Skeletal muscle satellite cell (primary cell): Measurements from ENCODE around the gene KRTAP5-3.
"Not testable (repeated sequence)": the region's sequence is repeated elsewhere in the genome, so short reads cannot be mapped to it uniquely, and the experiment has no call there.

ENCODE experiments used
- H3K27me3 ChIP-seq: 2 replicates; pipeline ENCODE4 v1.7.0; 2013; ENCODE audit warnings: low read length; ENCODE audit not compliant: control insufficient read depth, insufficient read depth
- H3K36me3 ChIP-seq: 2 replicates; pipeline ENCODE4 v1.7.0; 2013; ENCODE audit warnings: mild to moderate bottlenecking, control low read depth, low read length; ENCODE audit not compliant: insufficient read depth
- H3K4me1 ChIP-seq: 2 replicates; pipeline ENCODE4 v1.7.0; 2013; ENCODE audit warnings: low read length; ENCODE audit not compliant: control insufficient read depth, insufficient read depth
- H3K4me2 ChIP-seq: 2 replicates; pipeline ENCODE4 v1.7.0; 2013; ENCODE audit warnings: mild to moderate bottlenecking, low read length
- H3K4me3 ChIP-seq: 2 replicates; pipeline ENCODE4 v1.7.0; 2013; ENCODE audit warnings: low read length
- H3K9ac ChIP-seq: 2 replicates; pipeline ENCODE4 v1.7.0; 2013; ENCODE audit warnings: mild to moderate bottlenecking, low read depth, low read length, moderate library complexity
- H3K9me3 ChIP-seq: replicated peaks from 2 replicates; pipeline ENCODE4 v1.7.0; 2013; ENCODE audit warnings: mild to moderate bottlenecking, control low read depth, low read length

KRTAP5-3 gene

DNA sequence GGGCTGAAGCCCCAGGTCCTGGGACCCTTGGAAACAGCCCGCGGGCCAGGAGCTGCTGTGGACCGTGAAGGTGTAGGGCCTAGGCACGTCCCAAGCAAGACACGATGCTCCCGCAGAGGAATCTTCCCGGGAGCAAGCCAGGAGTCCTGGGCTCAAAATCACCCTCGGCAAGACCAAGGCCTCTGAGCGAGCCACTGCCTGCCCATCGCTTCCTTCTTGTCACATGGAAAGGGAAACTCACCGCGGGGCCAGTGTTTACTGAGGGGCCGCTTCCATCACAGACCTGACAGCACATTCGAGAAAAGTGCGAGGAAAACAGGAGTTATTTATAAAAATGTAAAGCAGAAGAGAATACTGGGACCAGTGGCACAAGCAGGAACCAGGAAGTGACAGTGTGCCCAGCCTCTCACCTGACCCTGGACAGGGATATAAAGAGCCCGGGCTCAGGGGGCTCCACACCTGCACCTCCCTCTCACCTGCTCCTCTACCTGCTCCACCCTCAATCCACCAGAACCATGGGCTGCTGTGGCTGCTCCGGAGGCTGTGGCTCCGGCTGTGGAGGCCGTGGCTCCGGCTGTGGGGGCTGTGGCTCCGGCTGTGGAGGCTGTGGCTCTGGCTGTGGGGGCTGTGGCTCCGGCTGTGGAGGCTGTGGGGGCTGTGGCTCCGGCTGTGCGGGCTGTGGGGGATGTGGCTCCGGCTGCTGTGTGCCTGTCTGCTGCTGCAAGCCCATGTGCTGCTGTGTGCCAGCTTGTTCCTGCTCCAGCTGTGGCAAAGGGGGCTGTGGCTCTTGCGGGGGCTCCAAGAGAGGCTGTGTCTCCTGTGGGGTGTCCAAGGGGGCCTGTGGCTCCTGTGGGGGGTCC, 21.3 kb upstream of the KRTAP5-3 start, which contains the start of gene KRTAP5-5:
KRTAP5-5 (plus strand) TSS at position 450 of the 860 bp plus-strand sequence; CDS start at position 516, 66 bp downstream.
- no peak within 1 kb of the TSS for H3K4me2 ChIP-seq
- no peak within 1 kb of the TSS for H3K4me3 ChIP-seq
- H3K36me3 ChIP-seq, result no peaks in the 10 kb centered on the region
- no peaks in the 10 kb centered on the region for H3K9me3 ChIP-seq
- peaks cover 82% of the 10 kb centered on the region for H3K27me3 ChIP-seq
- no peak within 1 kb of the TSS for H3K9ac ChIP-seq
- no peaks in the 10 kb centered on the region for H3K4me1 ChIP-seq

DNA sequence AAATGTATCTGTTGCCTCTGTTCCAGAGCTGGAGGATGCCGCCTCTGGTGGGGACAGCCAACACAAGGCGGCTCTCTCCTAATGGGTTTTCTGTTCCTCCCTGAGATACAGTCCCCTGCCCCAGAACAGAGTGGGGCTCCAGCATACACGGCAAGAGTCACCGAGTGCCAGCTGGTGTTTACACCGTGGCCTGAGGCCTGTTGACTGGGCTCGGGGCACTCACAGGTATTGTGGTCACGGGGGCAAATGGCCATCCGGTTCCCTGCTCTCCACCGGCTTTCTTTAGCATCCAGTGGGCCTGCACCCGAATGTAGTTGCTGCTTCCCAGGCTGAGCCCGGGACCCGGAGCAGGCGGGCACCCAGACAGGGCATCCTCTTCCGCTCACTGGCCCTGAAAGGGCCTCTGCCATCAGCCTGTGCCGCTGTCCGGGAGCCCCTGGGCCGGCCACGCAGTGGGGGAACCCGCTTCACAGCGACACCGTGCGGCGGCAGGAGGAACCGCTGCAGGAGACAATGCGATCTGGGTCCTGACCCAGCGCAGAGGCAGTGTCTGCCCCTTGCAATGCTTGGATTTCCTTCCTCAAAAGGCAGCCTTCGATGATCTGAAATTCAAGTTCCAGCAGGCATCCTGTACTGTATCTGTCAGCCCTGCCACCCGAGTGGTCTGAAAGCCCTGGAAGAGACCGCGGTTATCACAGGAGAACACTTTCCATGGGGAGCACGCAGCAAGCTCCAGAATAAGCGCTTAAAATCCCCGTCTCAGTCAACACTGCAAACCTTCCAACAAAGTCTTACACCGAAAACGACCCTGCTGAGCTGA, 20.5 kb upstream of the KRTAP5-3 start:
- Histone ChIP-seq H3K4me3 (no peak overlapping the region), H3K4me2 (no peak overlapping the region), H3K9ac (no peak overlapping the region), H3K36me3 (no peaks in the 10 kb centered on the region), H3K9me3 (no peaks in the 10 kb centered on the region), H3K4me1 (no peaks in the 10 kb centered on the region), H3K27me3 (peaks cover 79% of the 10 kb centered on the region)

DNA sequence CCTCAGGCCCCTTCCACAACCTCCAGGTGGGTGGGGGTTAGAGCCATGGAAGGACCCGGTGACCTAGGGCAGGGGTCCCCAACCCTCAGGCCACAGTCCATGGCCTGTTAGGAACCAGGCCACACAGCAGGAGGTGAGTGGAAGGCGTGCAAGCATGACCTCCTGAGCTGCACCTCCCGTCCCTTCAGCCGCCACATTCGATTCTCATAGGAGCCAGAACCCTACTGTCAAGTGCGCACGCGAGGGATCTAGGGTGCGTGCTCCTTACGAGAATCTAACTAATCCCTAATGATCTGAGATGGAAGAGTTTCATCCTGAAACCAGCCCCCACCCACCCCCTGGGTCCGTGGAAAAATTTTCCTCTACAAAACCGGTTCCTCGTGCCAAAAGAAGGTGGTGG, 17.3 kb upstream of the KRTAP5-3 start:
- H3K27me3 ChIP-seq, result peaks cover 58% of the 10 kb centered on the region
- H3K36me3 ChIP-seq, result no peaks in the 10 kb centered on the region
- H3K9ac ChIP-seq, result no peak overlapping the region
- no peak overlapping the region for H3K4me2 ChIP-seq
- H3K4me1 ChIP-seq, result no peaks in the 10 kb centered on the region
- H3K9me3 ChIP-seq, result no peaks in the 10 kb centered on the region
- H3K4me3 ChIP-seq, result no peak overlapping the region

DNA sequence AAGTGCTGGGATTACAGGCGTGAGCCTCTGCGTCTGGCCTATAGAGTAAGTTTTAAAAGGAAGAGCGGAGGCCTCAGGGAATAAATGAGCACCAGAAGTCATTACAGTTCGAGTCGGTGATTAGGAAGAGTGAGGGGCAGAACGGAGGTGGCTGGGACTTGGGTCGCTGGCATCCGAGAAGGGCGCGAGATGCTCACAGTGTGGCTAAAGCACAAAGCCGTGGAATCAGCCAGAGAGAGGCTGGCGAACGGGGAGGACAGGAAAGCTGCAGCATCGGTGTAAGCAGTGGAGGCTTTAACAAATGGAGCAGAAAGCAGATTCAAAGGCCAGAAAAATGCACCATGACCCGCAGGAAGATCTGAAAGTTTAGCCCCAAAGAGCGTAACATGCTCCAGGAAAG, 16.4 kb upstream of the KRTAP5-3 start:
- Histone ChIP-seq H3K9me3 (no peaks in the 10 kb centered on the region), H3K4me3 (no peak overlapping the region), H3K27me3 (peaks cover 55% of the 10 kb centered on the region), H3K4me1 (no peaks in the 10 kb centered on the region), H3K9ac (no peak overlapping the region), H3K4me2 (no peak overlapping the region), H3K36me3 (no peaks in the 10 kb centered on the region)

DNA sequence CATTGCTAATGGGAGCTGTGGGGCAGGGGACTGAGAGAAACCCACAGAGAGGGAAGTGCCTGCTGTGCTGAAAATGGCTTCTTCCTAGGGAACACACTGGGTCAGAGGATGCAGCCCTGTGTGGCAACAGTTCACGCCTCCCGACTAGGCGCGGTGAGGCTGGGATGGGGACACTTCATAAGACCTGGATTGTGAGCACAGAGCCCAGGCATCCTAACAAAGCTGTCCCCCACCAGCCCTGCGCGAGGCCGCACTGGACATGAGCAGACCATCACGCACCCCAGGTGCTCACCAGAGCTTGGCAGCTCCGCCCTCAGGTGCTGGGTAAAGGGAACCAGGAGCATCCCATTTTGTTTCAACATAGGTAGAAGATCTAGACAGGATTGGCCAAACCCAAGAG, 15.5 kb upstream of the KRTAP5-3 start:
- no peak overlapping the region for H3K4me2 ChIP-seq
- no peak overlapping the region for H3K9ac ChIP-seq
- no peaks in the 10 kb centered on the region for H3K36me3 ChIP-seq
- no peaks in the 10 kb centered on the region for H3K4me1 ChIP-seq
- H3K4me3 ChIP-seq, result no peak overlapping the region
- H3K27me3 ChIP-seq, result peaks cover 51% of the 10 kb centered on the region
- H3K9me3 ChIP-seq, result no peaks in the 10 kb centered on the region

DNA sequence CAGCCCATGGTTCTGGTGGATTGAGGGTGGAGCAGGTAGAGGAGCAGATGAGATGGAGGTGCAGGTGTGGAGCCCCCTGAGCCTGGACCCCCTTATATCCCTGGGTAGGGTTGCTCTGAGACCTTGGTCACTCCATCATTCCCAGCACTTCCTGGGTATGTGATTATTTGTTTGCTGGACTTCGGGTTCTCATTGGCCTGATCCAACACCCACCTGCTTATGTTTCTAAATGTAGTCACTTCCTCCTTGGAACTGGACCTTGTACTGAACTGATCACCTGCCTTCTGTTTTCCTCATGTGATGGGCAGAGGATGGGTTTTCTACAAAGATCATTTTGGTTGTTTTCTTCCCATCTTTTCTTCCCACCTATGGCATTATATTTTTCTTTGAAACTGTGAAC, 13.8 kb upstream of the KRTAP5-3 start, which contains the start of gene KRTAP5-4:
KRTAP5-4 (minus strand) TSS at position 53 of the 400 bp plus-strand sequence; CDS start at position 8, 45 bp downstream.
- Histone ChIP-seq H3K4me2 (no peak within 1 kb of the TSS), H3K27me3 (peaks cover 45% of the 10 kb centered on the region), H3K9me3 (no peaks in the 10 kb centered on the region), H3K36me3 (no peaks in the 10 kb centered on the region), H3K9ac (no peak within 1 kb of the TSS), H3K4me1 (no peaks in the 10 kb centered on the region), H3K4me3 (no peak within 1 kb of the TSS)

DNA sequence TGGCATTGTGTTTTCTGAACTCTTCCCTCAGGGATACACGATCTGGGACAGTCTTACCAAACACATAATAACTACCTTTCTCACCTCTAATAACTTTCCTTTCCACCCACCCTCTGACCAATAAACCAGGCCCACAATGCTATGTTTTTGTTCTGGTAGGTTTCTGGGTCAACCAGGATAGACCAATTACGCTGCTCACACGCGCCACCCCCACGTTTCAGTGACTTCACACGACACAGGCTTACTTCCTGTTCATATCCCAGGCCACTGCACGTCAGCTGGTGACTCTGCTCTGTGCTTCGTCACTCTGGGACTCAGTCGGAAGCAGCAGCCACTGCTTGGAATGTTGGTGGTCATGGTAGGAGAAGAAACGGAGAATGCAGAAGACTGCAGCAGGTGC, 11.2 kb upstream of the KRTAP5-3 start:
- Histone ChIP-seq H3K9me3 (no peaks in the 10 kb centered on the region), H3K9ac (no peak overlapping the region), H3K27me3 (peaks cover 46% of the 10 kb centered on the region), H3K4me3 (no peak overlapping the region), H3K4me2 (no peak overlapping the region), H3K4me1 (no peaks in the 10 kb centered on the region), H3K36me3 (no peaks in the 10 kb centered on the region)

DNA sequence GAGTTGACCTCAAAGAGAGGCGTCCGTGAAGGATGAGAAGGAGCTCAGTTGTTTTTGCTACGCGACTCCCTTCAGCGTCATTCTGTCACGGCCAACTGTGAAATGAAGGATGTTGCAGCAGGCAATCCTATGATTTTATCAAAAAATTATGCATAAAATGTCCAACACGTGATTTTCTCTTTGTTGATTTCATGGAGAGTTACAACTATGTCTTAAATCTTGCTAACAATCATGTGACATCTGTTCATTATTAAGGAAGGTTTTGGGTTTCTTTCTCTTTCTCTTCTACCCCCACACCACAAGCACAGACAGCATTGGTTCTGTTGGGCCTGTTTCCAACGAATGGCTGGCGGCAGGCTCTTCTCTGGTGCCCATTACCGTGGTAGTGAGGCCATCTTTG, 10.0 kb upstream of the KRTAP5-3 start:
- no peak overlapping the region for H3K9ac ChIP-seq
- no peaks in the 10 kb centered on the region for H3K4me1 ChIP-seq
- H3K9me3 ChIP-seq, result no peaks in the 10 kb centered on the region
- no peaks in the 10 kb centered on the region for H3K36me3 ChIP-seq
- no peak overlapping the region for H3K4me3 ChIP-seq
- no peak overlapping the region for H3K4me2 ChIP-seq
- peaks cover 45% of the 10 kb centered on the region for H3K27me3 ChIP-seq

DNA sequence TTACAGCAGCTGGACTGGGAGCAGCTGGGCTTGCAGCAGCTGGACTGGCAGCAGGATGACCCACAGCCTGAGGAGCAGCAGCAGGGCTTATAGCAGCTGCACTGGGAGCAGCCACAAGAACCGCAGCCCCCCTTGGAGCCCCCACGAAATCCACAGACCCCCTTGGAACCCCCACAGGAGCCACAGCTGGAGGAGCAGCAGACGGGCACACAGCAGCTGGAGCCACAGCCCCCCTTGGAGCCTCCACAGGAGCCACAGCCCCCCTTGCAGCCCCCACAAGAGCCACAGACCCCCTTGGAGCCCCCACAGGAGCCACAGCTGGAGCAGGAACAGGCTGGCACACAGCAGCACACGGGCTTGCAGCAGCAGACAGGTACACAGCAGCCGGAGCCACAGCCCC, 362 bp downstream of the KRTAP5-3 start:
- H3K9me3 ChIP-seq, H3K4me2 ChIP-seq, H3K4me3 ChIP-seq, H3K9ac ChIP-seq, H3K4me1 ChIP-seq, H3K36me3 ChIP-seq: not testable (repeated sequence)
- peaks cover 44% of the 10 kb centered on the region for H3K27me3 ChIP-seq

DNA sequence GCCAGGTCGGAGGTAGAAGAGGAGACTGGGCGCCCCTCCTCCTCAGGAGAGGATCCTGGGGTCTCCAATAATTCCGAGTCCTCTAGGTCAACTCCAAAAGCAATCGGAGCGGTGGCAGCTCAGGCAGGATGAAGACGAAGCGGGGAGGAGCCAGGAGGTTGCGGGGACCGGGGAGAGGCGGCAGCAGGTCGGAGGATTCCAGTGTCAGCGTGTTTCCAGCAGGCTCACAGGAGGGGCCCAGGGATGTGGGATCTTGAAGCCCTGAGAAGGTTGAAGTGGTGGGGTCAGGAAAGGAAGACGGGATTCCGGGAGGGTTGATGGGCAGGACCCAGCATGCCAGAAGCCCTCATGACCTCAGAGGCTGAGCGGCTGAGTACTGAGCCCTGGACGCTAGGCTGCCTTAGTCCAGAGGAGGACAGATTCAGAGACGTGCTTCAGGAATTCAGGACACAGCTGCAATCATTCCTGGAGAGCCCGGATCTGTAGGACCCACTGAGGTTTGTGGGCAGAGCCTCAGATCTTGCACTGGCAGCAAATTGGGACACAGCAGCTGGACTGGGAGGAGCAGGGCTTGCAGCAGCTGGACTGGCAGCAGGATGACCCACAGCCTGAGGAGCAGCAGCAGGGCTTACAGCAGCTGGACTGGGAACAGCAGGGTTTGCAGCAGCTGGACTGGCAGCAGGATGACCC, 962 bp downstream of the KRTAP5-3 start:
- not testable (repeated sequence) for H3K9ac ChIP-seq, H3K4me1 ChIP-seq, H3K9me3 ChIP-seq, H3K4me3 ChIP-seq, H3K36me3 ChIP-seq, H3K4me2 ChIP-seq
- peaks cover 47% of the 10 kb centered on the region for H3K27me3 ChIP-seq

DNA sequence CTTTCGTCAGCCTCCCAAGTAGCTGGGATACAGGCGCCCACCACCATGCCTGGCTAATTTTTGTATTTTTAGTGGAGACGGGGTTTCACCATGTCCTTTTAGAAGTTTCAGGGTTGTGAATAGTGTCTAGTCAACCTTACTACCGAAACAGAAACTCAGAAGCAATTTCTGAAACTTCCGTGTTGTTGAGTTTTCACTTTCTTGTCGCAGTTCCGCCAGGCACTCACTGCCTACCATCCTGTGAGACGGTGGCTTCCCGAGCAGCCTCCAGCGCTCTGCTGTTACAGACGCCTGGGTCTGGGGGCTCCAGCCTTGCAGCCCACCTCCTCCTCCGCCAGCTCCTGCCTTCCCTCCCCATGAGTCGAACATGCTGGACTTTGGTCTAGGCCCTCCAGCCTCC, 2.3 kb downstream of the KRTAP5-3 start:
- not testable (repeated sequence) for H3K4me2 ChIP-seq, H3K36me3 ChIP-seq, H3K4me1 ChIP-seq, H3K9me3 ChIP-seq, H3K4me3 ChIP-seq, H3K9ac ChIP-seq
- peaks cover 57% of the 10 kb centered on the region for H3K27me3 ChIP-seq
